Measurements from ENCODE around the gene ASB18.

DNA sequence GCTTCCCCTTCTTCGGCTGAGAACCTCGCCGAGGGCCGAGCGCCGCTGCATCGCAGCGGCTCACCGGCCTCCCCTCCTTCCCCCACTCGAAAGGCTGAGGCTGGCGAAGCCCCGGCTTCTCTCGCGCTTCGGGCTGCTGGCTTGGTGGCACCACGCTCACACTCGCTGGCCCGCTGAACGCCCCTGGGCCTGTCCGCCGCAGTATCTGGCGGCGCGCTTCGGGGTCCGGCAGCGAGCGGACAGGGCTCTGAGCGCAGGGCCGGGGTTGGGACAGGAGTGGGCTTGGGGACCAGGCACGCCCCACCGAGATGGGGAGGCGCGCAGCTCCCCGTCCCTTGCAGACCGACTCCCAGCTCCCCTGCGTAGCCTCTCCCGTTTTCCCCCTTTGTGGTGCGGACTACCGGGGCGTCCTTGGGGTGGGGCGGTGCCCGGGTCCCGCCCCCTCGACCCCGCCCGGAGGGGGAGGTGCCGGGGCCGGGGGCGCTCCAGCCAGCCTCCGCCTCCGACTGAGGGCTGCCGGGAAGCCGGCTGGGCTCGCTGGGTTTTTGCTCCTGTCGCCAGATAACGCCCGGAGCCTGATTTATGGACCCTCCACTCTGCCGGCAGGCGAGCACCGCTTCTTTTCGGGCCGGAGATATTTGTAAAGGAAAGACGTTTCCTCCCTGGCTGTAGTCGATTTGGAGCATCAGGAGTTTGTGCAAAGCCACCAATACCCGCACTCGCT lies 99.8 kb downstream of the ASB18 start:
- TF ChIP-seq, protein P1, sequence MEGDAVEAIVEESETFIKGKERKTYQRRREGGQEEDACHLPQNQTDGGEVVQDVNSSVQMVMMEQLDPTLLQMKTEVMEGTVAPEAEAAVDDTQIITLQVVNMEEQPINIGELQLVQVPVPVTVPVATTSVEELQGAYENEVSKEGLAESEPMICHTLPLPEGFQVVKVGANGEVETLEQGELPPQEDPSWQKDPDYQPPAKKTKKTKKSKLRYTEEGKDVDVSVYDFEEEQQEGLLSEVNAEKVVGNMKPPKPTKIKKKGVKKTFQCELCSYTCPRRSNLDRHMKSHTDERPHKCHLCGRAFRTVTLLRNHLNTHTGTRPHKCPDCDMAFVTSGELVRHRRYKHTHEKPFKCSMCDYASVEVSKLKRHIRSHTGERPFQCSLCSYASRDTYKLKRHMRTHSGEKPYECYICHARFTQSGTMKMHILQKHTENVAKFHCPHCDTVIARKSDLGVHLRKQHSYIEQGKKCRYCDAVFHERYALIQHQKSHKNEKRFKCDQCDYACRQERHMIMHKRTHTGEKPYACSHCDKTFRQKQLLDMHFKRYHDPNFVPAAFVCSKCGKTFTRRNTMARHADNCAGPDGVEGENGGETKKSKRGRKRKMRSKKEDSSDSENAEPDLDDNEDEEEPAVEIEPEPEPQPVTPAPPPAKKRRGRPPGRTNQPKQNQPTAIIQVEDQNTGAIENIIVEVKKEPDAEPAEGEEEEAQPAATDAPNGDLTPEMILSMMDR (IDR thresholded peaks at IDR 0.05): no peak
- TF ChIP-seq EP300 (IDR thresholded peaks at IDR 0.05): no peak
- no peak for TF ChIP-seq POLR2A (IDR thresholded peaks at IDR 0.05)
